Lower leg skin (tissue), 4 donors: Measurements from ENCODE around the gene ACTL8. TPM values are rescaled to one million over a fixed set of nuclear protein-coding genes. Genes with fewer than 3 reads are reported as not detected.

Experiments
- DNase-seq, 2 donors: peaks; one replicate each; pipeline ENCODE4 v3.0.0-alpha.2; 2019; ENCODE audit warnings: low spot score in 2 of 2
- H3K4me3 ChIP-seq: fragments of 200-600 bp; sonication (generic); 2 replicates; pipeline ENCODE4 v1.5.1; 2017; ENCODE audit warnings: mild to moderate bottlenecking, low read depth; ENCODE audit not compliant: poor library complexity, severe bottlenecking
- POLR2A ChIP-seq, 2 donors: fragments of 450-650 bp; IDR thresholded peaks; one replicate each; pipeline ENCODE4 v1.6.1; 2016 to 2017; ENCODE audit warnings: antibody characterized with exemption in 2 of 2, mild to moderate bottlenecking in 1 of 2, moderate library complexity in 1 of 2
- WGBS, 2 donors: methylation state at CpG; one replicate each; pipeline ENCODE4 v1.1.5; 2018; 5-methylcytosine and 5-hydroxymethylcytosine counted together
- intact Hi-C: fragments of 100-400 bp; cut with DNase I; formaldehyde crosslinking; loops from one replicate; pipeline ENCODE4 v1.15.0; 2023; ENCODE audit warnings: low total_unique reads
- total RNA-seq, 4 donors: library from RNA; depleted of rRNA; stranded (reverse); fragments of >200 nt; gene quantifications; one replicate each; pipeline ENCODE4 v1.1.0, GENCODE V29; 2016
- TF ChIP-seq, protein P1 (sequence below), 3 donors: fragments of 450-650 bp; IDR thresholded peaks; one replicate each; pipeline ENCODE4 v1.5.1; 2016; ENCODE audit warnings: antibody characterized with exemption in 3 of 3, mild to moderate bottlenecking in 3 of 3, moderate library complexity in 2 of 3

ACTL8 gene
- total RNA-seq, 4 donors from 2014 or later, result not detected

DNA sequence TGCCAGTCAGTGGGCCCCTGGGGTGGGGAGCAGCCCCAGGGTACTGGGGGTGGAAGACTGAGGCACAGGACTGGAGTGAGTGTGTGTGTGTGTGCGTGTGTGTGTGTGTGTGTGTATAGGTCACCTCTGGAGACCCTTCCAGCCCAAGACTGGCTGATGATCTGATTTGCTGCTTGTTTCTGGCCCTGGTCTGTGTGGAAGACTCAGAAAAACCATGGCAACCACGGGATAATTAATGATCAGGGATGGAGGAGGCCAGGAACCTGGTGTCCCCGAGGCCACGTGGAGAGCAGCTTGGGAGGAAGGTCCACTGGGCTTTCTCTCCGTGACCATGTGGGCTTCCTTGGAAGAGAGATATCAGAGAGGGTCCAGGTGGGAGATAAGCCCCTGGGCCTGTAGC is 4.8 kb upstream of the ACTL8 start:
- DNase-seq, result no peak
- intact Hi-C loops, result no loop called here
- WGBS, 2 donors, result 77 to 79% methylated on average over 5 of the region's 5 CpGs
- H3K4me3 ChIP-seq, result no peak overlapping the region
- no peak for TF ChIP-seq POLR2A (IDR thresholded peaks at IDR 0.05)
- TF ChIP-seq, protein P1, sequence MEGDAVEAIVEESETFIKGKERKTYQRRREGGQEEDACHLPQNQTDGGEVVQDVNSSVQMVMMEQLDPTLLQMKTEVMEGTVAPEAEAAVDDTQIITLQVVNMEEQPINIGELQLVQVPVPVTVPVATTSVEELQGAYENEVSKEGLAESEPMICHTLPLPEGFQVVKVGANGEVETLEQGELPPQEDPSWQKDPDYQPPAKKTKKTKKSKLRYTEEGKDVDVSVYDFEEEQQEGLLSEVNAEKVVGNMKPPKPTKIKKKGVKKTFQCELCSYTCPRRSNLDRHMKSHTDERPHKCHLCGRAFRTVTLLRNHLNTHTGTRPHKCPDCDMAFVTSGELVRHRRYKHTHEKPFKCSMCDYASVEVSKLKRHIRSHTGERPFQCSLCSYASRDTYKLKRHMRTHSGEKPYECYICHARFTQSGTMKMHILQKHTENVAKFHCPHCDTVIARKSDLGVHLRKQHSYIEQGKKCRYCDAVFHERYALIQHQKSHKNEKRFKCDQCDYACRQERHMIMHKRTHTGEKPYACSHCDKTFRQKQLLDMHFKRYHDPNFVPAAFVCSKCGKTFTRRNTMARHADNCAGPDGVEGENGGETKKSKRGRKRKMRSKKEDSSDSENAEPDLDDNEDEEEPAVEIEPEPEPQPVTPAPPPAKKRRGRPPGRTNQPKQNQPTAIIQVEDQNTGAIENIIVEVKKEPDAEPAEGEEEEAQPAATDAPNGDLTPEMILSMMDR (IDR thresholded peaks at IDR 0.05), result no peak

DNA sequence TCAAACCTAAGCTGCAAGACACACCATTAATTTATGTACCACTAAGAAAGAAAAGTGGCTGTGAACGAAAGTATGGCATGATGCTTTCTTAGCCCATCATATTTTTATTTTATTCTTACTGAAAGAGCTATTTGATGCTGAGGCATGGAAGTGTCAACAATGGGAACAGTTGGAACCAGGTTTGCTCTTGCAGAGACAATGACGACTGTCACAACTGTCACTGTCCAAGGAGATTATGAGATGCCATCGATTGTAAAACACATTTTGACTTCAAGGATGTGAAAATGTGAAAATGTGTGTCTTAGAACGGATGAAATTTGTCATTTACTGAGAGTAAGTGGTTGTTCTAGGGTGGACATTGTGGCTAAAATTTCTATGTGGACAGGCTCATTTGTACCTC is 2.8 kb upstream of the ACTL8 start:
- intact Hi-C loops, result no loop called here
- DNase-seq, result no peak
- TF ChIP-seq POLR2A (IDR thresholded peaks at IDR 0.05), result no peak
- TF ChIP-seq, protein P1 (IDR thresholded peaks at IDR 0.05), result no peak
- 74 to 79% methylated on average over 4 of the region's 4 CpGs for WGBS, 2 donors
- no peak overlapping the region for H3K4me3 ChIP-seq

DNA sequence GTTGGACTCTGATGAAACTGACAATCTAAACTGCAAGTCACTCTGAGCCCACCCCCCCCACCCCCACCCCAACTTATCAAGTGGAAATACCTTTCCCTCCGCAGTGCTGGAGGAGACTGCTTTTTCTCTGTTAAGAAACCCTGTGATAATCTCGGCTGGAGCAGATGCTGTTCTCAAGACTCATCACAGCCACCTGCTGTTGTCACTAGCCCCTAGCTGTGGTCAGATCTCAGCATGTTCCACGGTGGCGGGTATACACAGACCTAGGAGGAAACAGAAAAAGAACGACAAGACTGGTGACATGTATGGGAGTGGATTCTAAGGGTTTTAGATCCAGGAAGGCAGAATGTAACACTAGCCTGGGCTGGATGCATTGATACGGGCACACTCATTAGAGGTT is 2.3 kb downstream of the ACTL8 start:
- no peak overlapping the region for H3K4me3 ChIP-seq
- no peak for DNase-seq
- TF ChIP-seq, protein P1 (IDR thresholded peaks at IDR 0.05), result no peak
- no peak for TF ChIP-seq POLR2A (IDR thresholded peaks at IDR 0.05)
- intact Hi-C loops, result no loop called here
- WGBS, 2 donors, result 83 to 84% methylated on average over 6 of the region's 6 CpGs

DNA sequence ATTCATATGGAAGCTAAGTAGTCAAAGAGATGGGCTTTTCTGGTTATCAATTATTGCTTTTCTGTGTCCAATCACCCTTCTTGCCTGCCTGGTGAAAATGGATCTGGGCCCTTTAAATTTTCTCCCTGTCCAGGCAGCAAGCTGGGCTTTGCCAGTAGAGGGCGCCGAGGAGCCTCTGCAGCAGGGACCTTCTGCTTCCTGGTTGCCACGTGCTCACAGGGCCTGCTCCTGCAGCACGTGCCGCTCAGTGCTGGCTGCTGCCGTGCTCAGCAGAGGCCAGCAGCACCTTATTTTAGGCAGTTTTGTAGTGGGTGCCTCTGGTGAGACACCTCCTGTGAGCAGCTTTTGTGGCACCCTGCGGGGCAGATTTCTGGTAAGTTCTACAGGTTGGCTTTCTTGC is 4.0 kb downstream of the ACTL8 start:
- 45 to 58% methylated on average over 4 to 7 of the region's 7 CpGs for WGBS, 2 donors

DNA sequence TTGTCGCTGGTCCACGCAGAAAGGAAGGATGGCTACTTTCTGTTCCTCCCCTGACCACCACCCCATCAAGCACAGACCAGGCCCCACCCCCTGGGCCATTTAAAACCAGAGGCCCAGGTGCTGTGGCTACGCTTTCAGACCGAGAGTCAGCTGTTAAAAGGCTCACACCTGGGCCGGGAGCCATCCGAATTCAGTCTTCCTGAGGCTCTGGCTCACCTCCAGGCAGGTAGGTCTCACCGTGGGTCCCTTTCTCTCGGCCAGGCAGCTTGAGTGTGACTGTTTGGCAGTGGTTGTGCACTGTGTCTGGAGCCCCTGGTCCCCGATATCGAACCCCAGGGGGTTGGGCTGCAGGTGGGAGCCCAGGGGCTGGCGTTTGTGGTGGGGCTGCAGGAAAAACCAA is 7.2 kb downstream of the ACTL8 start:
- no peak overlapping the region for H3K4me3 ChIP-seq
- no peak for TF ChIP-seq POLR2A (IDR thresholded peaks at IDR 0.05)
- TF ChIP-seq, protein P1 (IDR thresholded peaks at IDR 0.05), result no peak
- intact Hi-C loops, result no loop called here
- WGBS, 2 donors, result 65 to 70% methylated on average over 8 to 11 of the region's 11 CpGs
- DNase-seq, result no peak

More for the DNA sequence above, 4.0 kb downstream of the ACTL8 start:
- intact Hi-C loops, result no loop called here
- H3K4me3 ChIP-seq, result no peak overlapping the region
- TF ChIP-seq, protein P1 (IDR thresholded peaks at IDR 0.05), result no peak
- TF ChIP-seq POLR2A (IDR thresholded peaks at IDR 0.05), result no peak
- no peak for DNase-seq

DNA sequence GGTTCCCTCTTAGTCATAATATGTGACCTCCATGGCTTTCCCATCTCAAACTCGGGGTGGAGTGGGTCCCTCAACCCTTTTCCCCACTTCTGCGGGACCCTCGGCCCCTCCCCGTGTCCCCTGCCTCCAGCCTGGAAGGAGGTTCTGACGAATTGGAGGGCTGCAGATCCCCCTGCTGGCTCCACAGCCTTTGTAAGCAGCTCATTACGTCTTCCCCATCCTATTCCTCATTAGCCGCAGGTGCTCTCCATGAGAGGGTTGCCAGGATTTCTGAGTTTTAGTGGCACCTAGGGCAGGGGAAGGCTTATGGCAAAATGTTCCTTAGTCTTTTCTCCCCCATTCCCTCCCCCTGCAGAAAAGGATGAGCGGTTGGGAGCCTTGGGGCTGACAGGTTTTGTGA is 8.3 kb downstream of the ACTL8 start:
- intact Hi-C loops, result no loop called here
- WGBS, 2 donors, result 51 to 60% methylated on average over 8 of the region's 8 CpGs
- TF ChIP-seq POLR2A (IDR thresholded peaks at IDR 0.05), result no peak
- TF ChIP-seq, protein P1 (IDR thresholded peaks at IDR 0.05), result no peak
- no peak overlapping the region for H3K4me3 ChIP-seq
- no peak for DNase-seq
